Measurements from ENCODE around the gene ASB6. TPM values are rescaled to one million over a fixed set of nuclear protein-coding genes. Genes with fewer than 3 reads are reported as not detected.

ASB6 gene
- total RNA-seq, 6 experiments from 2014 or later = 4.5 to 9.5 (median 5.4) TPM

- peak overlapping the region; percentile 90 to 98 (median 95) for H3K27ac ChIP-seq
- DNase-seq (peak; percentile 56 to 74 (median 72)), ATAC-seq (peak; percentile 47 to 74 (median 69))
- no peaks in the 10 kb centered on the region for H3K27me3 ChIP-seq
- no peak for TF ChIP-seq POLR2A (IDR thresholded peaks at IDR 0.05)
- 10% methylated on average over 9 of the region's 20 CpGs for WGBS (ENCODE audit: insufficient coverage, low coverage, low lambda C conversion rate, missing lambda C conversion rate)
- H3K36me3 ChIP-seq = no peaks in the 10 kb centered on the region
- H3K4me1 ChIP-seq = peaks cover 0 to 32% (median 9%) of the 10 kb centered on the region in 4 donors
- intact Hi-C loops (cut with DNase I) = no loop called here
- H3K4me3 ChIP-seq = peak overlapping the region; percentile 80 to 99 (median 87)
- no peaks in the 10 kb centered on the region for H3K9me3 ChIP-seq
Observed at GRCh38 chr9:129626625-129627284, 15.2 kb downstream of the ASB6 start.

GRCh38 chr9:129626079-129626624, 15.8 kb downstream of the ASB6 start, which contains the start of gene NTMT1:
Gene NTMT1 (plus strand): TSS chr9:129626163. CDS start chr9:129632704, 6,541 bp downstream.
- peaks cover 0 to 32% (median 9%) of the 10 kb centered on the region in 4 donors for H3K4me1 ChIP-seq
- 5% methylated on average over 14 of the region's 55 CpGs for WGBS (ENCODE audit: insufficient coverage, low coverage, low lambda C conversion rate, missing lambda C conversion rate)
- H3K9me3 ChIP-seq = no peaks in the 10 kb centered on the region
- DNase-seq (peak; percentile 91 to 93 (median 91)), ATAC-seq (peak; percentile 85 to 94 (median 90))
- no peaks in the 10 kb centered on the region for H3K27me3 ChIP-seq
- intact Hi-C loops (cut with DNase I) = no loop called here
- peak; percentile 98 for TF ChIP-seq POLR2A (IDR thresholded peaks at IDR 0.05)
- peak in 1 of 4 donors; percentile 2 for TF ChIP-seq CTCF (IDR thresholded peaks at IDR 0.05)
- no peaks in the 10 kb centered on the region for H3K36me3 ChIP-seq
- peak within 1 kb of the TSS; percentile 80 to 99 (median 87) for H3K4me3 ChIP-seq
- H3K27ac ChIP-seq = peak within 1 kb of the TSS; percentile 90 to 98 (median 95)

DNA sequence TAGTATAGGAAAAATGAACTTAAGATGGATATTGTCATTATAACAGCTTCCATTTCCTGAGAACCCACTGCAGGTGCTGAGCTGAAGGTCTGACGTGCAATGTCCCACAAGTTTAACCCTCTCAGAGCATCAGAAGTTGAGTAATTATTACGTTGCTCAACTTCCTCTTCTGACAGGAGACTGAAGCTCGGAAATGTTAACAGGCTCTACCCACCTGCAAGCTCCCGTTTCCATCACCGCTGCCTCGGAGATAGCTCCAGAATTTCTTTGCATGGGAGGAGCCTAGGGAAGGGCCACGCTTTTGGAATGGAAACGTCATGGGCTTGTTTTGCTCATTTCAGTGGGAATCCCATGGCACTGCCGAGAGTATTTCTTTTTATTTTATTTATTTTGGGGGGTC, 17.0 kb downstream of the ASB6 start:
- ATAC-seq (peak in 1 of 4 donors; percentile 1), DNase-seq (no peak)
- WGBS (ENCODE audit: insufficient coverage, low coverage, low lambda C conversion rate, missing lambda C conversion rate) = 26% methylated on average over 9 of the region's 9 CpGs
- intact Hi-C loops (cut with DNase I) = no loop called here
- TF ChIP-seq CTCF (IDR thresholded peaks at IDR 0.05) = no peak
- TF ChIP-seq POLR2A (IDR thresholded peaks at IDR 0.05) = no peak
- Histone ChIP-seq H3K27me3 (no peaks in the 10 kb centered on the region), H3K4me1 (peaks cover 0 to 33% (median 9%) of the 10 kb centered on the region in 4 donors), H3K27ac (no peak overlapping the region), H3K4me3 (no peak overlapping the region), H3K9me3 (no peaks in the 10 kb centered on the region), H3K36me3 (no peaks in the 10 kb centered on the region)

DNA sequence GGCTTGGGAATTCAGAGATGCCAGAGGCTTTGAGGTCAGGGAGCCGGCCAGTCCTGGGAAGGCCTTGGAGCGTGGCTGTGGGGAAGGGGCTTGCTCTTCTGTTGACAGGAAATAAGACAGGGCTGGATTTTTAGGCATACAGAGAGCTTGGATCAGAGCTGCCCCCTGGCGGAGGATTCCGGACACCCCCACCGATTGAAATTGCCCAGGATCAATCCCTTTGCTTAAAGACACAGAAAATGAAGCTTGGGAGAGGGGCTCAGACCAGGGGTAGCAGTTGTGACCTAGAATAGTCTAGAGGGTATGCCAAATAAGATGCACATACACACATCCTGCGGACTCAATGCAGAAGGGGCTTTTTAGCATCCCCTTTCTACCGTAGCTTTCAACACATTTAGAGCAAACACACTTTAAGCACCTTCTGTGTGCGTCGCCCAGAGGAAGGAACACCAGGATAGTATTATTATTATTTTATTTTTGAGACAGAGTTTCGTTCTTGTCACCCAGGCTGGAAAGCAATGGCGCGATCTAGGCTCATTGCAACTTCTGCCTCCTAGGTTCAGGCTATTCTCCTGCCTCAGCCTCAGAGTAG, 17.7 kb downstream of the ASB6 start:
- intact Hi-C loops (cut with DNase I) = no loop called here
- Histone ChIP-seq H3K27ac (no peak overlapping the region), H3K4me1 (peaks cover 0 to 34% (median 9%) of the 10 kb centered on the region in 4 donors), H3K4me3 (no peak overlapping the region), H3K9me3 (no peaks in the 10 kb centered on the region), H3K27me3 (no peaks in the 10 kb centered on the region), H3K36me3 (no peaks in the 10 kb centered on the region)
- DNase-seq (peak in 1 of 3 donors; percentile 65), ATAC-seq (peak in 2 of 4 donors; percentile 11 to 27)
- 24% methylated on average over 10 of the region's 12 CpGs for WGBS (ENCODE audit: insufficient coverage, low coverage, low lambda C conversion rate, missing lambda C conversion rate)
- TF ChIP-seq CTCF (IDR thresholded peaks at IDR 0.05) (peak; percentile 58 to 75 (median 69)), POLR2A (IDR thresholded peaks at IDR 0.05) (no peak)

DNA sequence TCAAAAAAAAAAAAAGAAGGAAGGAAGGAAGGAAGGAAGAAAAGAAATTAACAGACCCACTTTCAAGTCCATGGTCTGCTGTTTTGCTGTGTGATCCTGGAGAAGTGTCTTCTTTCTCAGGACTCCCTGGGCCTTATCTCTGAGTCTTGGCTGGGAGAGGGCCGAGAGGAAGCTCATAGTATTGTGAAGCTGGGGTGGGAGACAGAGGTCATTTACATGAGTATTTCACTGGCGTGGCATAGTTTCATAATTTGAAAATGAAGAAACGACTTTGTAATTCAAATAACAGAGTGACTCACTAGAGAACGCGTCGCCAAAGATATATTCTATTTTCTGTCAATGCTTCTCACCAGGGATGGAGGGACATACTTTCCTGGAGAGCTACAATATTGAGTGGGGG, 18.6 kb downstream of the ASB6 start:
- peak in 1 of 4 donors; percentile 4 for ATAC-seq
- DNase-seq = no peak
- no peaks in the 10 kb centered on the region for H3K27me3 ChIP-seq
- peaks cover 0 to 28% (median 7%) of the 10 kb centered on the region in 4 donors for H3K4me1 ChIP-seq
- TF ChIP-seq CTCF (IDR thresholded peaks at IDR 0.05) (no peak), POLR2A (IDR thresholded peaks at IDR 0.05) (no peak)
- no peaks in the 10 kb centered on the region for H3K36me3 ChIP-seq
- H3K27ac ChIP-seq = no peak overlapping the region
- no peak overlapping the region for H3K4me3 ChIP-seq
- H3K9me3 ChIP-seq = no peaks in the 10 kb centered on the region
- intact Hi-C loops (cut with DNase I) = no loop called here
- 47% methylated on average over 6 of the region's 6 CpGs for WGBS (ENCODE audit: insufficient coverage, low coverage, low lambda C conversion rate, missing lambda C conversion rate)

All from right lobe of liver (tissue), 6 donors.